K562 (cell line): Measurements from ENCODE around the gene VSTM2B. TPM values are rescaled to one million over a fixed set of nuclear protein-coding genes. Genes with fewer than 3 reads are reported as not detected.

Source experiments
- ATAC-seq: fragments of 200-7000 bp; cut with Tn5 transposase; 3 replicates; pipeline ENCODE4 v1.9.1; 2020; ENCODE audit warnings: moderate library complexity
- BruUV-seq: library from RNA; stranded (reverse); fragments of 400-500 nt; replicated peaks from 2 replicates; lab custom pipeline; 2021; lab: Mats Ljungman, UMichigan
- CTCF ChIA-PET: fragments of 300-600 bp; formaldehyde crosslinking; extraction: SDS; loops from one replicate; lab custom pipeline; 2021; ENCODE audit warnings: low intra/inter-chr PET ratio; lab: Yijun Ruan, JAX
- POLR2A ChIA-PET: fragments of 300-600, 350-650 bp; sonication (Branson Sonifier 250); formaldehyde crosslinking; extraction: SDS; loops from one replicate; lab custom pipeline; 2021; ENCODE audit warnings: antibody characterized with exemption, inconsistent platforms; lab: Yijun Ruan, JAX
- DNase-seq, 4 experiments: peaks; one replicate each; pipeline versions ENCODE4 v3.0.0 to v3.0.0-alpha.2; 2011 to 2018; ENCODE audit warnings: low spot score in 3 of 4, mixed read lengths in 3 of 4; ENCODE audit errors: extremely low read depth in 1 of 4
- FAIRE-seq: peaks from 2 replicates; lab custom pipeline; 2011; peaks lifted over from hg19 to GRCh38; lab: Jason Lieb, UNC
- H2AFZ ChIP-seq: 2 replicates; pipeline ENCODE4 v1.6.0; 2011; ENCODE audit warnings: low read depth, low read length, control low read depth, inconsistent platforms
- H3K27ac ChIP-seq: fragments of 200-600 bp; 3 replicates; pipeline ENCODE4 v1.8.0; 2011; ENCODE audit warnings: low read depth, mild to moderate bottlenecking, control low read depth, inconsistent platforms, low read length, moderate library complexity, mixed read lengths; ENCODE audit errors: extremely low read depth
- H3K27me3 ChIP-seq, 2 experiments: fragments of 300-600 bp in 1 of 2; 2 replicates in 1 of 2; 3 replicates in 1 of 2; pipeline versions ENCODE4 v1.6.0 to v1.8.0; 2011; ENCODE audit warnings: inconsistent platforms in 2 of 2, low read length in 2 of 2, mild to moderate bottlenecking in 1 of 2, mixed read lengths in 1 of 2, moderate library complexity in 1 of 2; ENCODE audit not compliant: control insufficient read depth in 2 of 2, insufficient read depth in 2 of 2
- H3K36me3 ChIP-seq: fragments of 300-600 bp; 3 replicates; pipeline ENCODE4 v1.8.0; 2011; ENCODE audit warnings: mild to moderate bottlenecking, low read length, inconsistent platforms; ENCODE audit not compliant: control insufficient read depth, insufficient read depth
- H3K4me1 ChIP-seq, 2 experiments: fragments of 200-600 bp in 1 of 2; replicated peaks in 1 of 2; 2 replicates in 1 of 2; 3 replicates in 1 of 2; pipeline versions ENCODE4 v1.5.1 to v1.8.0; 2011; ENCODE audit warnings: inconsistent platforms in 2 of 2, low read length in 2 of 2, mild to moderate bottlenecking in 1 of 2, mixed read lengths in 1 of 2, moderate library complexity in 1 of 2; ENCODE audit not compliant: control insufficient read depth in 2 of 2, insufficient read depth in 2 of 2
- H3K4me2 ChIP-seq: 2 replicates; pipeline ENCODE4 v1.6.1; 2011; ENCODE audit warnings: low read length, control low read depth, inconsistent platforms, mixed read lengths; ENCODE audit not compliant: insufficient read depth
- H3K4me3 ChIP-seq: fragments of 200-600 bp; sonication (generic), shearing (Covaris generic); 2 replicates; pipeline ENCODE4 v1.5.1; 2016; ENCODE audit warnings: control low read depth, inconsistent platforms
- H3K79me2 ChIP-seq: fragments of 200-600 bp; 3 replicates; pipeline ENCODE4 v1.8.0; 2011; ENCODE audit warnings: low read length, inconsistent platforms; ENCODE audit not compliant: control insufficient read depth, insufficient read depth
- H3K9ac ChIP-seq, 2 experiments: 2 replicates each; pipeline versions ENCODE4 v1.6.0 to v1.6.1; 2011; ENCODE audit warnings: low read depth in 2 of 2, low read length in 2 of 2, control low read depth in 1 of 2, inconsistent platforms in 1 of 2, mild to moderate bottlenecking in 1 of 2, mixed read lengths in 1 of 2; ENCODE audit not compliant: insufficient read depth in 1 of 2
- H3K9me1 ChIP-seq: one replicate; pipeline ENCODE4 v1.6.0; 2011; ENCODE audit warnings: inconsistent platforms, mild to moderate bottlenecking, low read length, moderate library complexity; ENCODE audit not compliant: control insufficient read depth, insufficient read depth
- H3K9me3 ChIP-seq: replicated peaks from 2 replicates; pipeline ENCODE4 v1.5.1; 2011; ENCODE audit warnings: low read depth, low read length, inconsistent platforms; ENCODE audit not compliant: control insufficient read depth, insufficient read depth
- H4K20me1 ChIP-seq: replicated peaks from 2 replicates; pipeline ENCODE4 v1.6.1; 2011; ENCODE audit warnings: low read length, inconsistent platforms, mixed read lengths; ENCODE audit not compliant: control insufficient read depth, insufficient read depth
- ATF7 ChIP-seq: fragments of 450-650 bp; IDR thresholded peaks from 2 replicates; pipeline ENCODE4 v1.7.1; 2014; ENCODE audit warnings: mild to moderate bottlenecking, moderate library complexity
- CBFA2T2 ChIP-seq: fragments of 450-650 bp; conservative IDR thresholded peaks from 2 replicates; pipeline ENCODE4 v1.6.1; 2017; ENCODE audit warnings: mild to moderate bottlenecking
- HIVEP1 ChIP-seq: fragments of 250-450 bp; sonication (Bioruptor Pico); IDR thresholded peaks from 2 replicates; pipeline ENCODE4 v1.4.0; 2020; ENCODE audit warnings: mild to moderate bottlenecking
- PURB ChIP-seq: sonication (generic); formaldehyde crosslinking; IDR thresholded peaks from 2 replicates; pipeline ENCODE4 v1.9.0; 2021; ENCODE audit warnings: low read depth, mild to moderate bottlenecking, missing genetic modification reagents
- RBBP5 ChIP-seq: fragments of 200-600 bp; sonication (generic); IDR thresholded peaks from 2 replicates; pipeline ENCODE4 v1.6.1; 2012; ENCODE audit warnings: borderline replicate concordance, mild to moderate bottlenecking, low read length, control low read depth, inconsistent platforms; ENCODE audit not compliant: insufficient read depth, poor library complexity, severe bottlenecking
- SIN3A ChIP-seq, 2 experiments: fragments of 150-350 bp in 1 of 2; IDR thresholded peaks; 2 replicates each; pipeline ENCODE4 v1.6.1; 2011 to 2016; ENCODE audit warnings: borderline replicate concordance in 2 of 2, low read depth in 2 of 2, low read length in 2 of 2, mild to moderate bottlenecking in 2 of 2, moderate library complexity in 2 of 2; ENCODE audit not compliant: control insufficient read depth in 1 of 2
- SIRT6 ChIP-seq: IDR thresholded peaks from one replicate; pipeline ENCODE4 v1.6.1; 2012; ENCODE audit warnings: low read depth, mild to moderate bottlenecking, control low read depth, inconsistent platforms, low read length, moderate library complexity
- SRF ChIP-seq, 2 experiments: fragments of 250-450, 450-650 bp in 1 of 2; sonication (Bioruptor Pico) in 1 of 2; sonication (generic) in 1 of 2; formaldehyde crosslinking; IDR thresholded peaks; 2 replicates each; pipeline versions ENCODE4 v1.5.0 to v1.5.1; 2020 to 2022; ENCODE audit warnings: mild to moderate bottlenecking in 1 of 2, missing genetic modification reagents in 1 of 2
- ZFX ChIP-seq: sonication (generic); formaldehyde crosslinking; IDR thresholded peaks from 2 replicates; pipeline ENCODE4 v1.8.0; 2022; ENCODE audit warnings: mild to moderate bottlenecking, missing genetic modification reagents, moderate library complexity
- ZNF12 ChIP-seq: sonication (generic); formaldehyde crosslinking; IDR thresholded peaks from 2 replicates; pipeline ENCODE4 v1.4.0; 2020; ENCODE audit warnings: mild to moderate bottlenecking, missing genetic modification reagents
- ZNF282 ChIP-seq: sonication (generic); formaldehyde crosslinking; IDR thresholded peaks from 2 replicates; pipeline ENCODE4 v1.8.1; 2023; ENCODE audit warnings: missing genetic modification reagents
- WGBS: fragments of 100-300 bp; shearing (Covaris generic); methylation state at CpG from one replicate; pipeline ENCODE4 v1.1.6; 2016; ENCODE audit warnings: low coverage, mixed read lengths; ENCODE audit not compliant: insufficient coverage; ENCODE audit errors: missing lambda C conversion rate; 5-methylcytosine and 5-hydroxymethylcytosine counted together
- in situ Hi-C: fragments of 300-500 bp; cut with MboI; formaldehyde crosslinking; loops from 4 replicates; pipeline ENCODE4 v1.15.0; 2018; ENCODE audit warnings: inconsistent platforms, mixed read lengths
- intact Hi-C: fragments of 100-400 bp; cut with micrococcal nuclease; formaldehyde crosslinking; loops from 2 replicates; pipeline ENCODE4 v1.14.2; 2022
- polyA plus RNA-seq, 8 experiments: library from polyadenylated mRNA; depleted of rRNA in 4 of 8; stranded (reverse) in 5 of 8; unstranded in 3 of 8; fragments of >200 nt; fragmentation: Nextera tagmentation in 2 of 8; fragmentation: Illumina TruSeq in 1 of 8; extraction: Ambion mirVana in 2 of 8; extraction: Trizol in 1 of 8; gene quantifications; 2 replicates each; pipeline versions ENCODE4 v1.2.1 to v1.2.3, GENCODE V29; 2011 to 2014; ENCODE audit warnings: inconsistent platforms in 1 of 8, missing spikeins in 1 of 8
- total RNA-seq, 7 experiments: library from RNA; depleted of rRNA in 6 of 7; stranded (reverse); fragments of >200 nt in 6 of 7; fragmentation: Illumina TruSeq in 2 of 7; extraction: Trizol in 2 of 7; gene quantifications; 2 replicates each; pipeline versions ENCODE4 v1.2.1 to v1.2.3, GENCODE V29; 2011 to 2021; ENCODE audit warnings: low replicate concordance in 1 of 7
- TF ChIP-seq, protein P1 (sequence below): fragments of 250-450 bp; sonication (Bioruptor Pico); IDR thresholded peaks from 2 replicates; pipeline ENCODE4 v1.8.0; 2021; ENCODE audit warnings: mild to moderate bottlenecking, moderate library complexity
- TF ChIP-seq, protein P2 (sequence below): fragments of 250-450 bp; sonication (Bioruptor Pico); IDR thresholded peaks from 2 replicates; pipeline ENCODE4 v1.4.0; 2020
- TF ChIP-seq, protein P3 (sequence below): fragments of 450-650 bp; formaldehyde crosslinking; IDR thresholded peaks from 2 replicates; pipeline ENCODE4 v1.4.0; 2020; ENCODE audit warnings: mild to moderate bottlenecking

The VSTM2B gene
- total and polyA plus RNA-seq, 9 of the 15 experiments (the other 6 are each of a cell fraction or from before 2014, with no cell fraction given), result not detected

DNA sequence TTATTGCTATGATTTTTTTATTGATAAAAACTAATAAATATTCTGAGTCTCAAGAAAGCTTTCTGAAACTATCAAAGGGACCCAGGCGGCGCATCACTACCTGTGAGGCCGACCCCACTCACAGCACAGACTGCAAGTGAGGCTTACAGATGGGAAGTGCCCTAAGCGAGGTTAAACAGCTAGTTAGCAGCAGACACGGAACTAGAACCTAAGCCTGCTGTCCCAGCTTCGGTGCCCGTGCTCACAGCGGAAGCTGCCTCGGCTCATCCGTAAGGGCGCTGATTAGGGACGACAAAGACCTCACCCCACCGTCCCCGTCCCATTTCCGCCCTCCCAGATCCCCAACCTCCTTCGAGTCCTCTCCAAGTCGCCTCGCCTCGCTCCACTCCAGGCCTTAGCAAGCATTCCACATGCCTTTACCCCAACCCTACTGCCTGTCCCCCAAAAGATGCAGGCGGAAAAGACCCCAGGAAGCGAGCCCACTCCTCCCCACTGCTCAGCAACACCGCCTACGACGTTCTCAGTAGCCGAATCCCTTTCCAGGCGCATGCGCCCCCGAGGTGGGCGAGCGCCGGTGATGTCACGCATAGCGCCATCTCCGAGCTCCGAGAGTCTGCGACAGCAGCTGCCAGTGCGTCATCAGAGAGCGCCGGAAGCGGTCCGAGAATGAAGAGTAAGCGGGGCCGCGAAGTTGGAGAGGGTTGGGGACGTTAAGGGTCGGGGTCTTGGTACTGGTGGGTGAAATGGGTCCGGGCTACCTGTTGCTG lies 80.0 kb downstream of the VSTM2B start, which contains the start of gene POP4 (continued):
- no peak for TF ChIP-seq PURB (CRISPR knock-in tag)
- TF ChIP-seq CBFA2T2, result no peak
- no peak for TF ChIP-seq SIRT6

DNA sequence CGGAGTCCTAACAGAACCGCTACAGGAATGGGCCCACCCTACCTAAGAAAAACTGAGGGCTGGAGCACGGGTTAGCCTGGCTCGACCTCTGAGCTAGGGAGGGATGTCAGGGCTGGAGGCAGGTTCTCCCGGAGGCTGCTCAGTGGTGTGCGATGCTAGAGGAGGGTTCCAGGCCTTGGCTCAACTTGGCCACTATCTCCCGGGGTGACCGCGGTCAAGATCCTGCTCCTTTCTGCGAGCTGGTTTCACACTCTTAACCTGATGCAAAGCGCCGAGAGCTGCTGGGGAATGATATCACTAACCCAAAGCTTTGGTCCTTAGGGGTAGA lies 80.6 kb downstream of the VSTM2B start:
- intact Hi-C loops (no loop called here), in situ Hi-C loops (loop anchor here (5.0 kb wide), 1 partner anchor 86 kb away; no protein-coding TSS in a partner anchor)
- ChIA-PET CTCF (no interaction called here), POLR2A (interaction anchor here (0.6 to 1.8 kb wide), 14 partner anchors 8 to 1098 kb away, joined by 3 to 10 read pairs (median 4); partner anchors contain the start of gene C19orf12)
- DNase-seq, result peak in 1 of 4 experiments; percentile 70
- WGBS, result under 1% methylated on average over 12 of the region's 12 CpGs
- H3K9ac ChIP-seq, result peak overlapping the region; percentile 98 to 99
- H3K9me3 ChIP-seq, result no peaks in the 10 kb centered on the region
- peaks cover 27% of the 10 kb centered on the region for H3K36me3 ChIP-seq
- peak overlapping the region; percentile 100 for H3K4me2 ChIP-seq
- H3K4me1 ChIP-seq, result peaks cover 3 to 10% of the 10 kb centered on the region in 2 experiments; a peak in 3 of 5 replicates
- FAIRE-seq, result no peak
- peak overlapping the region; percentile 99 for H2AFZ ChIP-seq
- H3K79me2 ChIP-seq, result peaks cover 25% of the 10 kb centered on the region
- peak overlapping the region; percentile 94 for H3K27ac ChIP-seq
- TSS peak; percentile 69 for BruUV-seq
- ATAC-seq, result peak; percentile 47
- peak overlapping the region; percentile 92 for H3K4me3 ChIP-seq
- 0 out of 2 replicates have a peak, but pooled peaks cover 3% of the 10 kb centered on the region for H4K20me1 ChIP-seq
- H3K9me1 ChIP-seq, result peaks cover 4% of the 10 kb centered on the region
- H3K27me3 ChIP-seq, result no peaks in the 10 kb centered on the region
- TF ChIP-seq, protein P1, sequence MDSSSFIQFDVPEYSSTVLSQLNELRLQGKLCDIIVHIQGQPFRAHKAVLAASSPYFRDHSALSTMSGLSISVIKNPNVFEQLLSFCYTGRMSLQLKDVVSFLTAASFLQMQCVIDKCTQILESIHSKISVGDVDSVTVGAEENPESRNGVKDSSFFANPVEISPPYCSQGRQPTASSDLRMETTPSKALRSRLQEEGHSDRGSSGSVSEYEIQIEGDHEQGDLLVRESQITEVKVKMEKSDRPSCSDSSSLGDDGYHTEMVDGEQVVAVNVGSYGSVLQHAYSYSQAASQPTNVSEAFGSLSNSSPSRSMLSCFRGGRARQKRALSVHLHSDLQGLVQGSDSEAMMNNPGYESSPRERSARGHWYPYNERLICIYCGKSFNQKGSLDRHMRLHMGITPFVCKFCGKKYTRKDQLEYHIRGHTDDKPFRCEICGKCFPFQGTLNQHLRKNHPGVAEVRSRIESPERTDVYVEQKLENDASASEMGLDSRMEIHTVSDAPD (CRISPR knock-in tag), result no peak
- TF ChIP-seq SRF (CRISPR knock-in tag; IDR thresholded peaks at IDR 0.05) (no peak), ATF7 (peak; percentile 45; the same call in 1 of the 2 replicates), ZNF282 (CRISPR knock-in tag) (no peak), ZNF12 (CRISPR knock-in tag) (0 out of 2 replicates have a peak, but pooled peaks have one; percentile 69), HIVEP1 (no peak), RBBP5 (peak; percentile 23), SIN3A (IDR thresholded peaks at IDR 0.05; ENCODE audit: borderline replicate concordance in 2 of 2, control insufficient read depth in 1 of 2, low read depth in 2 of 2, low read length in 2 of 2) (no peak; a peak in 1 of 4 replicates), ZFX (CRISPR knock-in tag) (0 out of 2 replicates have a peak, but pooled peaks have one; percentile 3)
- TF ChIP-seq, protein P2, sequence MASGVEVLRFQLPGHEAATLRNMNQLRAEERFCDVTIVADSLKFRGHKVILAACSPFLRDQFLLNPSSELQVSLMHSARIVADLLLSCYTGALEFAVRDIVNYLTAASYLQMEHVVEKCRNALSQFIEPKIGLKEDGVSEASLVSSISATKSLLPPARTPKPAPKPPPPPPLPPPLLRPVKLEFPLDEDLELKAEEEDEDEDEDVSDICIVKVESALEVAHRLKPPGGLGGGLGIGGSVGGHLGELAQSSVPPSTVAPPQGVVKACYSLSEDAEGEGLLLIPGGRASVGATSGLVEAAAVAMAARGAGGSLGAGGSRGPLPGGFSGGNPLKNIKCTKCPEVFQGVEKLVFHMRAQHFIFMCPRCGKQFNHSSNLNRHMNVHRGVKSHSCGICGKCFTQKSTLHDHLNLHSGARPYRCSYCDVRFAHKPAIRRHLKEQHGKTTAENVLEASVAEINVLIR (CRISPR knock-in tag), result no peak
- TF ChIP-seq, protein P3, sequence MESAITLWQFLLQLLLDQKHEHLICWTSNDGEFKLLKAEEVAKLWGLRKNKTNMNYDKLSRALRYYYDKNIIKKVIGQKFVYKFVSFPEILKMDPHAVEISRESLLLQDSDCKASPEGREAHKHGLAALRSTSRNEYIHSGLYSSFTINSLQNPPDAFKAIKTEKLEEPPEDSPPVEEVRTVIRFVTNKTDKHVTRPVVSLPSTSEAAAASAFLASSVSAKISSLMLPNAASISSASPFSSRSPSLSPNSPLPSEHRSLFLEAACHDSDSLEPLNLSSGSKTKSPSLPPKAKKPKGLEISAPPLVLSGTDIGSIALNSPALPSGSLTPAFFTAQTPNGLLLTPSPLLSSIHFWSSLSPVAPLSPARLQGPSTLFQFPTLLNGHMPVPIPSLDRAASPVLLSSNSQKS (CRISPR knock-in tag), result no peak
